D721Med (cell line): ENCODE results near the gene PLXNA4.

Source experiments
- DNase-seq: peaks from one replicate; pipeline ENCODE4 v3.0.0; 2011; ENCODE audit warnings: low spot score; ENCODE audit not compliant: insufficient read length
- FAIRE-seq: peaks from 2 replicates; lab custom pipeline; 2011; peaks lifted over from hg19 to GRCh38; lab: Jason Lieb, UNC
- TF ChIP-seq, protein P1 (sequence below): IDR thresholded peaks from 2 replicates; pipeline ENCODE4 v1.5.1; 2012; ENCODE audit warnings: mild to moderate bottlenecking, control low read depth; ENCODE audit not compliant: insufficient read depth; ENCODE audit errors: missing control alignments

PLXNA4 gene

DNA sequence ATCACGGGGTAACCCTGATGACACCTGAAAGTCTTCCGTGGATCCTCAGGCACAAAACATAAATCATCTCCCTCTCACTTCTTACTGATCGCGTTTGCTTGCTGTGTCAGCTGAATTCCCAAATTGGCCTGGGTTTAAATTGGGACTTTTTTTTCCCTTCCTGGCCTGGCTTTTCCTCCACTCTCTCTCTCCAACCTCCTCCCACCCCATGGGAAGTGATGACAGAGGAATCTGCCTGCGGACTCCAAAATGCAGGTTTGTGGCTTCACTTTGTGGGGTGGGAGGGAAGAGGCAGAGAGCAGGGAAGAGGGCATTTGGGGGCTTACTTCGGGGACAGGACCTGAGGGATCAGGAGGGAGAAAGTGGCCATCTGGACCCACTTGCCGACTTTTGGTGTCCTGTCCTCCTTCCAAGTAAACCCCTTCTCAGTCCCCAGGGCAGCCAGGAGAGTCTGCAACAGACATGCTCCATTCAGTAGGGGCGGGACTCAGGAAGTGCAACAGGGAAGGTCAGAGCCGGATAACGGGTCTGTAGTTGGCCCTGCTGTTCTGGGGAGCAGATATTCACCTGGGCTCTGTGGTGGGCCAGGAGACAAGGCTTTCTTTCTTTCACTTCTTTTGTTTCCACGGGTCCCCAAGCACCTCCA is 172.7 kb downstream of the PLXNA4 start:
- TF ChIP-seq, protein P1, sequence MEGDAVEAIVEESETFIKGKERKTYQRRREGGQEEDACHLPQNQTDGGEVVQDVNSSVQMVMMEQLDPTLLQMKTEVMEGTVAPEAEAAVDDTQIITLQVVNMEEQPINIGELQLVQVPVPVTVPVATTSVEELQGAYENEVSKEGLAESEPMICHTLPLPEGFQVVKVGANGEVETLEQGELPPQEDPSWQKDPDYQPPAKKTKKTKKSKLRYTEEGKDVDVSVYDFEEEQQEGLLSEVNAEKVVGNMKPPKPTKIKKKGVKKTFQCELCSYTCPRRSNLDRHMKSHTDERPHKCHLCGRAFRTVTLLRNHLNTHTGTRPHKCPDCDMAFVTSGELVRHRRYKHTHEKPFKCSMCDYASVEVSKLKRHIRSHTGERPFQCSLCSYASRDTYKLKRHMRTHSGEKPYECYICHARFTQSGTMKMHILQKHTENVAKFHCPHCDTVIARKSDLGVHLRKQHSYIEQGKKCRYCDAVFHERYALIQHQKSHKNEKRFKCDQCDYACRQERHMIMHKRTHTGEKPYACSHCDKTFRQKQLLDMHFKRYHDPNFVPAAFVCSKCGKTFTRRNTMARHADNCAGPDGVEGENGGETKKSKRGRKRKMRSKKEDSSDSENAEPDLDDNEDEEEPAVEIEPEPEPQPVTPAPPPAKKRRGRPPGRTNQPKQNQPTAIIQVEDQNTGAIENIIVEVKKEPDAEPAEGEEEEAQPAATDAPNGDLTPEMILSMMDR: no peak
- FAIRE-seq (no peak), DNase-seq (no peak)

DNA sequence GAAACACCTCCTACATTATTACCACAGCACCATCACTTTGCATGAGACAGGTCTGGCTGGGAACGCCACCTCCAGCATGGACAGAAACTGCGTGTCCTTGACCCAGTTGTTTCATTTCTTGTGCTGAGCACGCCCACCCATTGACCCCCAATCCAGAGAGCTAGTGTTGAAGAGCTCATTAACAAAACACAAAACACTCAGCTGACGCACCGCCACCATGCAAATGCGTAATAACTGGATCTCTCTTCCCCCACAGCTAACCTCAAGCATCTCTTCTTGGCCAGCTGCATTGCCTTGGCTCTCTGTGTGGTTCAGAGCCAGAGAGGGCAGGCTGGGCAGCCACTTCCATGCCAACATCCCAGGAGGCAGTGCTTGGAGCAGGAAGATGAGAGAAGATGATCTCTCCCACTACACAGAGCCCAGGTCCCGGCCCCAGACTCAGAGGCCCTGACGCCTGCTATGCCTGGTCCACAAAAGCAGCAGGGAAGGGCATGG is 173.5 kb downstream of the PLXNA4 start:
- no peak for DNase-seq
- no peak for FAIRE-seq
- TF ChIP-seq, protein P1: no peak

DNA sequence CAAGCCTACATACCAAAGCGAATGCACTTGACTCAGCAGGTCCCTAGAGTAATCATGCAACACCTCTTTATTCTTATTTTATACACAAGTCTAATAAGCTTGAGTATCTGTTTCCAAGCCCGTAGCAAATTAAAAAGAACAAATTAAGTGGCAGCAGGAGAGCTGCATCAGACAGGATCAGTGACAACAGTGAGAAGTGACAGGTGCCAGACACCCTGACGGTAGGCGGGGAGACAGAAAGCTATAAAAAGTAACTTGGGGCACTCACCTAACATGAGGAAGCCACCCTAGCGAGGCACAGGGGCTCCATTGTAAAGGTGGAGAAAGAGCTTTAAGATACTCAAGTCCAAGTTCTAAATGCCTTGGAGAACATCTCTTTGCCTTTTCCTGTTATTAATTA is 174.2 kb downstream of the PLXNA4 start:
- TF ChIP-seq, protein P1: no peak
- DNase-seq (no peak), FAIRE-seq (no peak)

DNA sequence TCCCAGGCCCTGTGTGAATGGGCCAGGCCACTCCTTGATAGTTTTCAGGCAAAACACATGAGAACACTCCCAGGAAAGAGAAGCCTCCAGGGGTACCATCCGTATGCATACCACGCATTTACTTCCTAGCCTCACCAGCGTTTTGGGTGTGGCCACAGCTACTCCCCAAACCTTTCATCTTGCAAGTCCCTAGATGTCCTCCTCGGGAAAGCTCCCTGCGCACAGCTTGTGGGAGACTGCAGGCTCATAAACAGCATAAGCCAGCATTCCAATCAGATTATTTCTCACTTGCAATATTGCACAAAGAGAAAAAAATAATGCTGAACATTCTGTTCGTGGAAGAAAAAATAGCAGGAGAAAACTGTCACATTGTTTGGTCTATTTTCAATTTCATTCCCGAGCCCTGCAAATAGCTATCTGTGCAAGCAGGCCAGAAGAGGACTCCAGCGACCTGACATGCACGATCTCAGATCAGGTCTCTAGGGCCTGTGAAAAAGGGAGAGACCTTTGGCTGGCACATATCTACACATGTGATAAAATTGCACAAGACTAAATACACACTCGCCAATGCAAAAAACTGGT is 175.6 kb downstream of the PLXNA4 start:
- DNase-seq: no peak
- TF ChIP-seq, protein P1: no peak
- FAIRE-seq: no peak

DNA sequence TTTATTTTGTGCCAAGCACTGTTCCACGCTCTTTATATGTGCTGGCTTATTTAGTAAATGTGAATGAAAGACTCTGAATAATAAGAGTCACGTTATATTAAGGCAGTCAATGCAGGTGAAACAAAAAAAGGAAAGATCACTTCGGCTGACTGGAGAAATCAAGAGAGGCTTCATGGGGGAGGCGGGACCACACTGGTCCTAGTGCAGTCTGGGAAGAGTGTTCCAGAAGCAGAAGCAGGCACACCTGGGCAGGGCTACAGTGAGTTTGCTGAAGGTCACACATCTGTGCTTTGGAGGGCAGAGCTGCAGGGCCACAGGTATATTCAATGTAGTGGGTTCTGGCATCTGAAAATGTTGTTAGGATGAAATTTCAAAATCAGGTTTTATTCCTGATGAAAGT is 176.9 kb downstream of the PLXNA4 start:
- DNase-seq (no peak), FAIRE-seq (no peak)
- TF ChIP-seq, protein P1: no peak

DNA sequence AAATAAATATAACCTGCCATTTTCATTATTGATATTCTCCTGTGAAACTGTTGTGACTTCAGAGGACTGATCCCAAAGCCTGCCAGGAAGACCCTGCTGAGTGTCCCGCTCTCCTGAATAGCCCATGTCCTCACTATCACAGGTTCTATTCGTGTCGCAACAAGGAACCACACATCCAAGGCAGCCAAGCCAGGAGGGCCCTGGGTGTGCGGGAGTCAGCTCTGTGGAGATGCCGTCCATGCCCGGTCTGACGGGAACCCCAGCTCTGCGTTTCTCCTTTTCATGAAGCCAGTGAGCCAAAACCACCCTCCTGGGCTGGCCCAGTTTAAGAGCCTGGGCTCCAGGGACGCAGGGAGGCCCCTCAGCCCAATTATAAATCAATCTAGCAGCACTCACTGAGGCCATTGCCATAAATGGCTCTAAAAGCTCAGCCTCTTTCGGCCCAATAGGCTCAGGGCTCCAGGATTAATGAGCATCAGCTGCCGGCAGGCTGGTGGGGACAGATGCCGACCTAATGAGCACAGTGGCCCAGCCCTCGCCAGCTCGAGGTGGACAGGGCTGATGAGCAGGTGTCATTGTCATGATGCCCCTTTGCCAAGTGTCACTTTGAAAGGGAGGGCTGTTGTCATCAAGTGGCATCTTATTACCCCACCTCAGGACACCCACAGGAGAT is 177.9 kb downstream of the PLXNA4 start:
- TF ChIP-seq, protein P1: no peak
- FAIRE-seq (no peak), DNase-seq (peak; percentile 53)
